Nephron progenitor cell (in vitro differentiated cells): Measurements from ENCODE around the gene MUC13.

ENCODE experiments used
- DNase-seq: peaks from one replicate; pipeline ENCODE4 v3.0.0; 2021
- H3K27ac Mint-ChIP-seq: 2 replicates; pipeline ENCODE4 v1.8.0; 2021; ENCODE audit warnings: mild to moderate bottlenecking, moderate library complexity, mixed read lengths
- H3K27me3 Mint-ChIP-seq: 2 replicates; pipeline ENCODE4 v1.8.0; 2021; ENCODE audit warnings: mild to moderate bottlenecking, low read depth, mixed read lengths; ENCODE audit not compliant: poor library complexity
- H3K36me3 Mint-ChIP-seq: 2 replicates; pipeline ENCODE4 v1.8.0; 2021; ENCODE audit warnings: low read depth, mixed read lengths
- H3K4me1 Mint-ChIP-seq: 2 replicates; pipeline ENCODE4 v1.8.0; 2021; ENCODE audit warnings: mixed read lengths
- H3K4me3 Mint-ChIP-seq: 2 replicates; pipeline ENCODE4 v1.8.0; 2021; ENCODE audit warnings: mild to moderate bottlenecking, moderate library complexity, mixed read lengths
- H3K9me3 Mint-ChIP-seq: 2 replicates; pipeline ENCODE4 v1.8.0; 2021; ENCODE audit warnings: mild to moderate bottlenecking, moderate library complexity, mixed read lengths
- TF ChIP-seq, protein P1 (sequence below): fragments of 200-600 bp; sonication (generic); IDR thresholded peaks from 2 replicates; pipeline ENCODE4 v1.5.0; 2021; ENCODE audit warnings: antibody characterized with exemption

The MUC13 gene

GRCh38 chr3:124966521-124967445, 32.2 kb upstream of the MUC13 start:
- no peak overlapping the region for H3K27ac Mint-ChIP-seq
- TF ChIP-seq, protein P1, sequence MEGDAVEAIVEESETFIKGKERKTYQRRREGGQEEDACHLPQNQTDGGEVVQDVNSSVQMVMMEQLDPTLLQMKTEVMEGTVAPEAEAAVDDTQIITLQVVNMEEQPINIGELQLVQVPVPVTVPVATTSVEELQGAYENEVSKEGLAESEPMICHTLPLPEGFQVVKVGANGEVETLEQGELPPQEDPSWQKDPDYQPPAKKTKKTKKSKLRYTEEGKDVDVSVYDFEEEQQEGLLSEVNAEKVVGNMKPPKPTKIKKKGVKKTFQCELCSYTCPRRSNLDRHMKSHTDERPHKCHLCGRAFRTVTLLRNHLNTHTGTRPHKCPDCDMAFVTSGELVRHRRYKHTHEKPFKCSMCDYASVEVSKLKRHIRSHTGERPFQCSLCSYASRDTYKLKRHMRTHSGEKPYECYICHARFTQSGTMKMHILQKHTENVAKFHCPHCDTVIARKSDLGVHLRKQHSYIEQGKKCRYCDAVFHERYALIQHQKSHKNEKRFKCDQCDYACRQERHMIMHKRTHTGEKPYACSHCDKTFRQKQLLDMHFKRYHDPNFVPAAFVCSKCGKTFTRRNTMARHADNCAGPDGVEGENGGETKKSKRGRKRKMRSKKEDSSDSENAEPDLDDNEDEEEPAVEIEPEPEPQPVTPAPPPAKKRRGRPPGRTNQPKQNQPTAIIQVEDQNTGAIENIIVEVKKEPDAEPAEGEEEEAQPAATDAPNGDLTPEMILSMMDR, result no peak
- peaks cover 15% of the 10 kb centered on the region for H3K4me1 Mint-ChIP-seq
- peaks cover 4% of the 10 kb centered on the region for H3K27me3 Mint-ChIP-seq
- no peak for DNase-seq
- no peak overlapping the region for H3K4me3 Mint-ChIP-seq
- peaks cover 9% of the 10 kb centered on the region for H3K9me3 Mint-ChIP-seq
- H3K36me3 Mint-ChIP-seq, result peaks cover 5% of the 10 kb centered on the region

GRCh38 chr3:124965413-124965812, 30.9 kb upstream of the MUC13 start:
- Mint-ChIP-seq H3K4me3 (no peak overlapping the region), H3K36me3 (peaks cover 5% of the 10 kb centered on the region), H3K9me3 (peaks cover 10% of the 10 kb centered on the region), H3K4me1 (peaks cover 14% of the 10 kb centered on the region), H3K27me3 (peaks cover 4% of the 10 kb centered on the region), H3K27ac (no peak overlapping the region)
- TF ChIP-seq, protein P1, result no peak
- no peak for DNase-seq

- TF ChIP-seq, protein P1, result no peak
- no peak for DNase-seq
- H3K27ac Mint-ChIP-seq, result no peak overlapping the region
Observed at GRCh38 chr3:124964387-124964786, 29.8 kb upstream of the MUC13 start.

GRCh38 chr3:124963755-124964154, 29.2 kb upstream of the MUC13 start:
- TF ChIP-seq, protein P1, result no peak
- no peak overlapping the region for H3K4me3 Mint-ChIP-seq
- no peaks in the 10 kb centered on the region for H3K36me3 Mint-ChIP-seq
- DNase-seq, result no peak
- peaks cover 8% of the 10 kb centered on the region for H3K27me3 Mint-ChIP-seq
- no peak overlapping the region for H3K27ac Mint-ChIP-seq
- peaks cover 6% of the 10 kb centered on the region for H3K4me1 Mint-ChIP-seq
- peaks cover 10% of the 10 kb centered on the region for H3K9me3 Mint-ChIP-seq

More at GRCh38 chr3:124964387-124964786, 29.8 kb upstream of the MUC13 start:
- peaks cover 10% of the 10 kb centered on the region for H3K9me3 Mint-ChIP-seq
- H3K36me3 Mint-ChIP-seq, result peaks cover 5% of the 10 kb centered on the region
- H3K4me1 Mint-ChIP-seq, result peaks cover 13% of the 10 kb centered on the region
- no peak overlapping the region for H3K4me3 Mint-ChIP-seq
- peaks cover 8% of the 10 kb centered on the region for H3K27me3 Mint-ChIP-seq

DNA sequence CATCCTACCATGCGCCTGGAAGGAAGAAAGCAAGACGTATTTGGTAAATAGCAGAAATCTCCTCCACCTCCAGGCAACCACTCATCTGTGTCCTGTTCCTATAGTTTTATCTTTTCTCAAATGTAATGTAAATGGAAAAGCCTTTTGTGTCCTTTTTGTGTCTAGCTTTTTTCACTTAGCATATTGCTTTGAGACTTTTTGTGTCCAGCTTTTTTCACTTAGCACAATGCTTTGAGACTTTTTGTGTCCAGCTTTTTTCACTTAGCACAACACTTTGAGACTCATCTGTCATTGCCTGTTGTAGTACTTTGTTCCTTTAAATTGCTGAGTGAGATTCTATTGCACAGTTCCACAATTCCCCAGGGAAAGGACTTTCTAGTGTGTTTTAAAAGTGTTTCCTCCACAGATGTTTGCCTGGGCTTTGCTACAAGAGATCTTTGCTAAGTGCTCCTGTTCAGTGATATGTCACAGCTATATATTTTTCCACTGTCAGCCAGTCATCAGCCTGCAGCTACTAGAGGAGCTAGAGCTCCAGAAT, 27.9 kb upstream of the MUC13 start:
- H3K9me3 Mint-ChIP-seq, result peaks cover 10% of the 10 kb centered on the region
- TF ChIP-seq, protein P1, result no peak

More for the DNA sequence above, 27.9 kb upstream of the MUC13 start:
- H3K27ac Mint-ChIP-seq, result no peak overlapping the region
- peaks cover 5% of the 10 kb centered on the region for H3K27me3 Mint-ChIP-seq
- no peaks in the 10 kb centered on the region for H3K36me3 Mint-ChIP-seq
- H3K4me3 Mint-ChIP-seq, result no peak overlapping the region
- DNase-seq, result no peak
- no peaks in the 10 kb centered on the region for H3K4me1 Mint-ChIP-seq
